Nephron (organoid): Measurements from ENCODE around the gene NRAP.

Source experiments
- H3K27ac Mint-ChIP-seq, 3 experiments: 2 replicates each; pipeline ENCODE4 v1.8.0; 2020; ENCODE audit warnings: mixed read lengths in 3 of 3, mild to moderate bottlenecking in 2 of 3, moderate library complexity in 1 of 3
- H3K27me3 Mint-ChIP-seq: 2 replicates; pipeline ENCODE4 v1.8.0; 2021; ENCODE audit warnings: low read depth, mild to moderate bottlenecking, moderate library complexity, mixed read lengths
- H3K36me3 Mint-ChIP-seq: 2 replicates; pipeline ENCODE4 v1.8.0; 2020; ENCODE audit warnings: low read depth, mixed read lengths
- H3K4me1 Mint-ChIP-seq: 2 replicates; pipeline ENCODE4 v1.8.0; 2020; ENCODE audit warnings: mixed read lengths
- H3K4me3 Mint-ChIP-seq, 3 experiments: 2 replicates each; pipeline ENCODE4 v1.8.0; 2020; ENCODE audit warnings: mild to moderate bottlenecking in 3 of 3, mixed read lengths in 3 of 3, moderate library complexity in 2 of 3
- H3K9me3 Mint-ChIP-seq: 2 replicates; pipeline ENCODE4 v1.8.0; 2020; ENCODE audit warnings: mixed read lengths
- CTCF ChIP-seq, 3 experiments: fragments of 200-600 bp; sonication (generic); IDR thresholded peaks; one replicate each; pipeline ENCODE4 v1.5.0; 2021; ENCODE audit warnings: antibody characterized with exemption in 3 of 3; ENCODE audit not compliant: unreplicated experiment in 3 of 3

The NRAP gene

DNA sequence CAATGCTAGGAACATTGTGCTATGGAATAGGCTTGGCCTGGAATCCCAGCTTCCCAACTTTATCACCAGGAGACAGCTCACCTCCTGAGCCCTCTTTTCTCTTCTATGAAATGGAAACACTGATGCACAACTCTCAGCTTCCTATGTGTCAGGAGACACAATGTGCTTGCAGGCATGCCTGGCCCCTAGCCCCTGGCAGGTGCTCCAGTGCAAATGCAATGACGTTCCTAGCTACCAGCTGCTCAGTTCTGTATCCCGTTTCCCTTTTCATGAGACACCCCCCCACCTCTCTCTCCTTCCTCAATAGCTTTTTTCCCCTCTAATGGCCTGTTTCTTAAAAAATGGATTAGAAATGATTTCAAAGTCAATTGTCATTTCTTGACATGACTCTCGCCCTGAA lies 80.3 kb downstream of the NRAP start:
- no peaks in the 10 kb centered on the region for H3K9me3 Mint-ChIP-seq
- H3K27me3 Mint-ChIP-seq, result peaks cover 35% of the 10 kb centered on the region
- no peak overlapping the region for H3K4me3 Mint-ChIP-seq
- H3K36me3 Mint-ChIP-seq, result no peaks in the 10 kb centered on the region
- no peak for TF ChIP-seq CTCF (IDR thresholded peaks at IDR 0.05; ENCODE audit: unreplicated experiment in 3 of 3)
- H3K27ac Mint-ChIP-seq, result no peak overlapping the region
- H3K4me1 Mint-ChIP-seq, result no peaks in the 10 kb centered on the region

DNA sequence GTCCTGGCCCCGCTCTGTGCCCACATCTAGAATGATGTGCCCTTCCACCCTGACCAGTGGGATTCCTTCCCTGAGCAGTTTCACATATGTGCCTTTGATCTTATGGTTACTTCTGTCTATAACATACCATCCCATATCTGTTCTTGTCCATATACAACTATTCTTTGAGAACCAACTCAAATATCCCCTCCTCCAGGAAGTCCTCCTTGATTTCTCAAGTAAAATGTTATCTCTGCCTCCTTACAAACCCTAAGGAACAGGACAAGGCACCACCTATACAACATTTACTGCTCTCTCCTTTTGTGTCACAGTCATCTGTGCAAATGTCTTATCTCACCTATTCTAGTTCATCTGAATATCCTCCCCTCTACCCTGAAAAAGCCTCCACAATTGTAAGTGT lies 82.7 kb downstream of the NRAP start:
- H3K9me3 Mint-ChIP-seq, result no peaks in the 10 kb centered on the region
- no peak for TF ChIP-seq CTCF (IDR thresholded peaks at IDR 0.05; ENCODE audit: unreplicated experiment in 3 of 3)
- no peak overlapping the region for H3K27ac Mint-ChIP-seq
- peaks cover 47% of the 10 kb centered on the region for H3K27me3 Mint-ChIP-seq
- H3K4me3 Mint-ChIP-seq, result no peak overlapping the region
- H3K4me1 Mint-ChIP-seq, result no peaks in the 10 kb centered on the region
- no peaks in the 10 kb centered on the region for H3K36me3 Mint-ChIP-seq

DNA sequence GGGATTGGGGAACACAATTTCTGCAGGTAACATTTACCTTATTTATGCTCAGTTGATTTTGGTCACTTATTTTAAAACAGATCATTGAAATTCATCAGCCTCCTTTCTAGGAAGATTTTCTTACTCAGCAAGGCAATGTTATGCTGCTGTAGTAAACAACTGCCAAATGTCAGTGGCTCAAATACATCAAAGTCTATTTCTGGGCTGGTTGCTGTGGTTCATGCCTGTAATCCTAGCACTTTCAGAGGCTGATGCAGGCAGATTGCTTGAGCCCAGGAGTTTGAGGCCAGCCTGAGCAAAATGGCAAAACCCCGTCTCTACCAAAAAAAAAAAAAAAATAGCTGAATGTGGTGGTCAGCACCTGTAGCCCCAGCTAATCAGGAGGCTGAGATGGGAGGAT lies 85.1 kb downstream of the NRAP start:
- H3K36me3 Mint-ChIP-seq, result no peaks in the 10 kb centered on the region
- H3K9me3 Mint-ChIP-seq, result no peaks in the 10 kb centered on the region
- no peak overlapping the region for H3K27ac Mint-ChIP-seq
- peaks cover 37% of the 10 kb centered on the region for H3K27me3 Mint-ChIP-seq
- H3K4me1 Mint-ChIP-seq, result no peaks in the 10 kb centered on the region
- no peak overlapping the region for H3K4me3 Mint-ChIP-seq
- TF ChIP-seq CTCF (IDR thresholded peaks at IDR 0.05; ENCODE audit: unreplicated experiment in 3 of 3), result no peak

DNA sequence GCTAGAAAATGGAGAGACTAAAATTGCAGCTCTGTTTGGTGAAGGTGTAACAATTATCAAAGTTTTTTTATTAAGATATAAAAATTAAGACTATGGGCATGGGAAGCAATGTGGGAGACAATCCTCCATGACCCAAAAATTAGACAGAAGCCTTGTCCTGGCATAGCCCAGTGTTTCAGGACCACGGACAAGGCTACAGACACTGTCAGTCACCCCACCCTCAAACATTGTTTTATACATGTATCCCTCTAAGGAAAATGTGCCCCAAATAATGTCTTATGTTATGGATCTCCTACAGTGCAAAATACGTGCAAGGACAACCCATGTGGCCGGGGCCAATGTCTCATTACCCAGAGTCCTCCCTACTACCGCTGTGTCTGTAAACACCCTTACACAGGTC lies 87.0 kb downstream of the NRAP start:
- peaks cover 38% of the 10 kb centered on the region for H3K27me3 Mint-ChIP-seq
- no peaks in the 10 kb centered on the region for H3K36me3 Mint-ChIP-seq
- H3K4me3 Mint-ChIP-seq, result no peak overlapping the region
- no peaks in the 10 kb centered on the region for H3K9me3 Mint-ChIP-seq
- TF ChIP-seq CTCF (IDR thresholded peaks at IDR 0.05; ENCODE audit: unreplicated experiment in 3 of 3), result no peak
- no peak overlapping the region for H3K27ac Mint-ChIP-seq
- H3K4me1 Mint-ChIP-seq, result no peaks in the 10 kb centered on the region

DNA sequence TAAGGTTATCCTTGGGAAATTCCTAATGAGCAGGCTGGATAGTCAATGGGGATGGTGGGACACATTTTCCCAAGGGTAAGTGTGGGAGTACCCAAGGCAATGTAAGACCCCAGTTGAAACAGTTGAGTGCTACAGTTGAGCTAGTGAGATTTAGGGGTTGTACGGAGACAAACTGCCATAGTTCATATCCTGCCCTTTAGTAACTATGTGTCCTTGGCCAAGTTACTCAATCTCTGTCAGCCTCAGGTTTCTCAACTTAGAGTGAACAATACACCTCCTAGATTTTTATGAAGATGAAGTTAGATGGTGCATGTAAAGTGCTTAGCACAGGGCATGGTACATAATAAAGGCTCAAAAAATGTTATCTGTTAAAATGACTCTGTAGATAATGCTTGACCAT lies 90.5 kb downstream of the NRAP start:
- Mint-ChIP-seq H3K27ac (no peak overlapping the region), H3K4me1 (peaks cover 13% of the 10 kb centered on the region)

More for the DNA sequence above, 90.5 kb downstream of the NRAP start:
- no peak for TF ChIP-seq CTCF (IDR thresholded peaks at IDR 0.05; ENCODE audit: unreplicated experiment in 3 of 3)
- Mint-ChIP-seq H3K4me3 (no peak overlapping the region), H3K9me3 (no peaks in the 10 kb centered on the region), H3K36me3 (no peaks in the 10 kb centered on the region), H3K27me3 (peaks cover 30% of the 10 kb centered on the region)
